ACC112 (cell line): ENCODE results near the gene TAC4.

ENCODE experiments used
- H2AFZ ChIP-seq: fragments of 200-600 bp; sonication (generic); one replicate; pipeline ENCODE4 v1.6.0; 2017; ENCODE audit warnings: antibody characterized with exemption, low read length; ENCODE audit not compliant: unreplicated experiment
- H3K27ac ChIP-seq: fragments of 200-600 bp; sonication (generic); 2 replicates; pipeline ENCODE4 v1.5.1; 2014; ENCODE audit warnings: low read depth, mild to moderate bottlenecking, antibody characterized with exemption, low read length, moderate library complexity
- H3K27me3 ChIP-seq: fragments of 200-600 bp; sonication (generic); 2 replicates; pipeline ENCODE4 v1.6.1; 2014; ENCODE audit warnings: mild to moderate bottlenecking, antibody characterized with exemption, low read length, moderate library complexity, mixed read lengths; ENCODE audit not compliant: insufficient read depth
- H3K36me3 ChIP-seq: fragments of 200-600 bp; sonication (generic); 2 replicates; pipeline ENCODE4 v1.6.1; 2016; ENCODE audit warnings: mild to moderate bottlenecking, antibody characterized with exemption, low read length, moderate library complexity, mixed read lengths; ENCODE audit not compliant: insufficient read depth
- H3K4me1 ChIP-seq: fragments of 200-600 bp; sonication (generic); one replicate; pipeline ENCODE4 v1.6.1; 2016; ENCODE audit warnings: low read length, mixed read lengths; ENCODE audit not compliant: insufficient read depth, unreplicated experiment, control insufficient read depth
- H3K4me3 ChIP-seq: fragments of 200-600 bp; sonication (generic); 2 replicates; pipeline ENCODE4 v1.5.1; 2014; ENCODE audit warnings: mild to moderate bottlenecking, low read depth, low read length
- H3K79me2 ChIP-seq: fragments of 200-600 bp; sonication (generic); one replicate; pipeline ENCODE4 v1.6.0; 2016; ENCODE audit warnings: low read length; ENCODE audit not compliant: control insufficient read depth, unreplicated experiment, insufficient read depth

The TAC4 gene

DNA sequence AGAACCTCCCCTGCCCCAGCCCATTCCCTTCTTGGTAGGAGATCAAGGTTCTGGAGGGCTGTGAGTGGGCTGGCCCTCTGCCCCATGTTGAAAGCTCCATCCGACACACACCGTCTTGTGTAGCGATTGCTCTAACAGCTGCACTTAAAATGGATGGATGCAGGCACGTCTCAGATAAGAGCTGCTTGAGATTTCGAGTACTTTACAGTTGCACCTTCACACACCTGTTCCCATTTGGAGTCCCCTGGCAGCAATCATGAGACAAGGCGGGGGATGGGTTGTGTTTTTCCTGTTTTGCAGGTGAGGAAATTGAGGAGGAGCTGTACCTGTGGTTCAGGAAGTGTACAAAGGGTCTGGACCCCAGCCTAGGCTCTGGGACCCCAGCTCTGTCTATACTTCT is 25.6 kb upstream of the TAC4 start:
- H3K27me3 ChIP-seq = no peaks in the 10 kb centered on the region
- no peaks in the 10 kb centered on the region for H3K36me3 ChIP-seq
- no peaks in the 10 kb centered on the region for H3K79me2 ChIP-seq
- no peak overlapping the region for H3K4me3 ChIP-seq
- no peaks in the 10 kb centered on the region for H3K4me1 ChIP-seq
- no peak overlapping the region for H2AFZ ChIP-seq
- H3K27ac ChIP-seq = no peak overlapping the region

DNA sequence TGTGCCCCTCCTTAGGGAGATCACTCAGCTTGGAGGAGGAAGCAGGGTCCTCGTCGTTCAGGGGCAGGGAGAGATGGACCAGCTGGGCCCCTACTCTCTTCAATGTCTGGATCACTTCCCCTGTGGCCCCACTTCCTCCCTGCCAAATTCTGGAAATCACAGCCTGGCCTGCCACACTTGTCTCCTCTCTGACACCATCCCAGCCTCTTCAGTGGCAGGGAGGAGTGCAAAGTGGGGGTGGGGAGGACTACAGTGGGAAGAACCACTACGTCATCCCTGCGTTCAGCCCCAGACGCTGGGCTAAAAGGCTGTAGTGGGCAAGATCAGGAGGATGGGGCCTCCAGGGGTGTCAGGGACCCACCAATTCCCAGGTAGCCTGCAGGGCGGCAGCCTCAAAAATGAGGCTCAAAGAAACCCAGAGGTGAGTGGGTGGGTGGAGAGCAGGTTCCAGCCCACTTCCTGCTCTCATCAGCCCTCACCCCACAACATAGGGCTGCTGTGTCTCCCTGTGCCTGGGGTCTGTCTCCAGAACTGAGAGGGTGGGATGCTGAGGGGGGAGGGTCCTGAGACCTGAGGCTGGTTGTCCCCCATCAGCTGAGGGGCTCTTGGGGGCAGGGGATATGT is 25.0 kb upstream of the TAC4 start:
- Histone ChIP-seq H3K4me3 (no peak overlapping the region), H3K36me3 (no peaks in the 10 kb centered on the region), H3K4me1 (no peaks in the 10 kb centered on the region), H3K79me2 (no peaks in the 10 kb centered on the region), H2AFZ (no peak overlapping the region), H3K27me3 (no peaks in the 10 kb centered on the region), H3K27ac (no peak overlapping the region)

DNA sequence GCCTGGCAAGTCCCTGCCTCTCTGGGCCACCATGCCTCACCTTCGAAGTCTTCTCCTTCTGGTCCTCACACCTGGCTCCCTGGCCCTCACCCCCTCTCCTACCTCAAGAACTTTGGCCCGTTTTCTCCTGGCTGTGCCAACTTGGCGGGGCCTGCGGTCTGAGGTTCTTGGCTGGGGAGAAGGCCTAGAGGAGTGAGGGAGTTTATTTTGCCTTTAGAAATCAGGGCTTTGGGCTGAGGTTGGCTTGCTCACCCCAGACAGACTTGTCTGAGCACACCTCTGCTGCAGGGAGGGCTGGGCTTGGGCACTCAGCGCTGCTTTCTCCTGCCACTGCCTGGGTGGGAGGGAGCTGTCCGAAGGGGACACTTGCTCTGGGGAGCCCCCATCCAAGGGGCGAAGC is 23.3 kb upstream of the TAC4 start:
- H3K4me1 ChIP-seq = no peaks in the 10 kb centered on the region
- H3K27me3 ChIP-seq = no peaks in the 10 kb centered on the region
- H2AFZ ChIP-seq = no peak overlapping the region
- H3K36me3 ChIP-seq = no peaks in the 10 kb centered on the region
- H3K79me2 ChIP-seq = no peaks in the 10 kb centered on the region
- no peak overlapping the region for H3K4me3 ChIP-seq
- no peak overlapping the region for H3K27ac ChIP-seq

DNA sequence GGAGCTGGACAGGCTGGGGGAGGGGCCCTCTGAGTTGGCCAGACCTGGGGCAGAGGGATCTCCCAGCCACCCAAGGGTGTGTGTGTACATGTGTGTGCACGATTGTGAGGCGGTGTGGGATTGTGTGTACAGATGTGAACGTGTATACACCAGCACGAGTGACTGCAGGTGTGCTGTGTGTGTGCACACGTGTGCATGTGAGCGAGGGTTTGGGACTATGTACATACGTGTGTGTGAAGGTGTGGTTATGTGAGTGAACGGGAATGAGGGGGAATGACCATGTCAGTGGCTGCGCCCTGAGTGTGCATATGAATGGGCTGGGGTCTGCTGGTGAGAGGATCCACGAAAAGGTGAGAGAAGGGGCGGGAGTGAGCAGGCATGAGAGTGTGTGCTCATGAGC is 22.4 kb upstream of the TAC4 start:
- Histone ChIP-seq H3K4me1 (no peaks in the 10 kb centered on the region), H3K36me3 (no peaks in the 10 kb centered on the region), H3K79me2 (no peaks in the 10 kb centered on the region), H2AFZ (no peak overlapping the region), H3K27ac (no peak overlapping the region), H3K4me3 (no peak overlapping the region), H3K27me3 (no peaks in the 10 kb centered on the region)

DNA sequence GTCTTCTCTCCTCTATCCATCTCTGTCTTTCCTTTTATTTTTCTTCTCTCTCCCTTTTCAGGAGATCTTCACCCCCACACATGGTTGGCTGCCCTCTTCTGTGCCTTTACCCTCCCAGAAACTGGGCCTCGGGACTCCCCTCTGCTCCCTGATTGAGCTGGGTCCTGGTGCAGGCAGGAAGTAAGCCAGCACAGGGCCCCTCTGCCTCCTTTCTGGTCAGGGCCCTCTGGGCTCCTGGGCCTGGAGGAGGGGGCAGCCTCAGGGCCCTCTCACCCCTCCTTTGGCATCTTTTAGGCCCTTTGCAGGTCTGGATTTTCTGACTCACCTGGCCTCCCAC is 21.1 kb upstream of the TAC4 start:
- no peak overlapping the region for H2AFZ ChIP-seq
- H3K4me1 ChIP-seq = no peaks in the 10 kb centered on the region
- H3K4me3 ChIP-seq = no peak overlapping the region
- no peaks in the 10 kb centered on the region for H3K36me3 ChIP-seq
- no peak overlapping the region for H3K27ac ChIP-seq
- H3K27me3 ChIP-seq = no peaks in the 10 kb centered on the region
- H3K79me2 ChIP-seq = no peaks in the 10 kb centered on the region

DNA sequence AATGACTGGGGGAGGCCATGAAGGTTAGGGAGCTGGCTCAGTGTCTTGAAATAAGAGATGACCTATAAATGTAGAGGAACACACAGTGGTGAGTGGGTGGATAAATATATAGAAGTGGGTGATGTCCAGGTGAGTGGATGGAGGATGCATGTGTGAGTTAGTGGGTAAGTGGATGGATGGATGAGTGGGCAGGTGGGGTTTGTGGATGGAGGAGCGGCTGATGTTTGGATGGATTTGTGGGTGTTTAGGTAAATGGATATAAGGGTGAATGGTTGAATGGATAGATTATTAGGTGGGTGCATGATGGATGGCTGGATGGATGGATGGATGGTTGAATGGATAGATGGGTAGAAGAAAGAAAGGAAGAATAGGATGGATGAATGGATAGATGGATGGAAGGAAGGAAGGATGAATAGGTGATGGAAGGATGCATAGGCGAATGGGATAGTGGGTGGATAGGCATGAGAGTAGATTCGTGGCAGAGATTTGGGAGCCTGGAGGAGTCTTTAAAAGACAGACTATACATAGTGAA is 19.1 kb upstream of the TAC4 start:
- Histone ChIP-seq H3K4me1 (no peaks in the 10 kb centered on the region), H3K27me3 (no peaks in the 10 kb centered on the region), H3K27ac (no peak overlapping the region), H3K36me3 (no peaks in the 10 kb centered on the region), H3K4me3 (no peak overlapping the region), H3K79me2 (no peaks in the 10 kb centered on the region), H2AFZ (no peak overlapping the region)

DNA sequence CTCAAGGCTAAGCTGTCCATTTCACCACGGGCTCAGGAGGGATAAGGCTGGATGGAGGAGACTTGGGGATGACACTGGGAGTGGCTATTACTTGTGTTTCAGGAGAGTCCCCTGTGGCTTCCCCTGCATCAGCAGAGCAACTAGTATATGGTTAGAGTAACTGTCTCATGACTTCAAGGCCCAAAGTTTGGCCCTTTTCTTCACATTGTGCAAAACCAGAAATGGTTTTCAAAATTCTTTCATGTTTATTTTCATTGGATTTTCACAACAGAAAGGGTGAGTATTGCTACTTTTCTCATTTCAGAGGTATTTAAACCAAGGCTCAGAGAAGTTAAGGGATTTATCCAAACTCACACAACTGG is 18.1 kb upstream of the TAC4 start:
- H3K4me3 ChIP-seq = no peak overlapping the region

DNA sequence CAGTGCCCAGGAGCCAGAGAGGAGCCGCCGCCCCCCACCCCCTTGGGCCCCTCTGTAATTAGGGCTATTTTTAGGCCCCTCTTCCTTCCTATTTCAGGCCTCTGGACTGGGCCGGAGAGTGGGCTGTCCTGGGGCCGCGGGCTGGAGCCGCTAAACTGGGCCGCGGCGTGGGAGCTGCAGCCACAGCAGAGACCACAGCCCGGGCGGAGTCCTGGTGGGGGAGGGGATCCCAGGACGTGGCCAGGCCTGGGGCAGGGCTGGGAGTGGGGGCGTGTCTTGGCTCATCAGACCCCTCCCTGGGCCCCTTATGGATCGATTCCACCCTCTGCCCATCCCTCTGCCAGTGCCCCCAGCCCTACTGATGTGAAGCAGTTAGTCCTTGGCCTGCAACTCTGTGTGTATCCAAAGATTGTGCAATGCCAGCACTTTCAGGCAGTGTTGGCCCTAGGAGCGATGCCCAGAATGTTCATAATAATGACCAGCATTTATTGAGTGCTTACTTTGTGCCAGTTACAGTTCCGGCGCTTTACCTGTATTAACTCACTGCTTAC is 15.0 kb upstream of the TAC4 start:
- Histone ChIP-seq H3K4me1 (peaks cover 3% of the 10 kb centered on the region), H3K4me3 (no peak overlapping the region), H3K27me3 (no peaks in the 10 kb centered on the region), H2AFZ (no peak overlapping the region), H3K36me3 (no peaks in the 10 kb centered on the region), H3K27ac (no peak overlapping the region), H3K79me2 (no peaks in the 10 kb centered on the region)

More for the DNA sequence above, 18.1 kb upstream of the TAC4 start:
- Histone ChIP-seq H3K27ac (no peak overlapping the region), H3K79me2 (no peaks in the 10 kb centered on the region), H3K27me3 (no peaks in the 10 kb centered on the region), H3K36me3 (no peaks in the 10 kb centered on the region), H3K4me1 (no peaks in the 10 kb centered on the region), H2AFZ (no peak overlapping the region)

DNA sequence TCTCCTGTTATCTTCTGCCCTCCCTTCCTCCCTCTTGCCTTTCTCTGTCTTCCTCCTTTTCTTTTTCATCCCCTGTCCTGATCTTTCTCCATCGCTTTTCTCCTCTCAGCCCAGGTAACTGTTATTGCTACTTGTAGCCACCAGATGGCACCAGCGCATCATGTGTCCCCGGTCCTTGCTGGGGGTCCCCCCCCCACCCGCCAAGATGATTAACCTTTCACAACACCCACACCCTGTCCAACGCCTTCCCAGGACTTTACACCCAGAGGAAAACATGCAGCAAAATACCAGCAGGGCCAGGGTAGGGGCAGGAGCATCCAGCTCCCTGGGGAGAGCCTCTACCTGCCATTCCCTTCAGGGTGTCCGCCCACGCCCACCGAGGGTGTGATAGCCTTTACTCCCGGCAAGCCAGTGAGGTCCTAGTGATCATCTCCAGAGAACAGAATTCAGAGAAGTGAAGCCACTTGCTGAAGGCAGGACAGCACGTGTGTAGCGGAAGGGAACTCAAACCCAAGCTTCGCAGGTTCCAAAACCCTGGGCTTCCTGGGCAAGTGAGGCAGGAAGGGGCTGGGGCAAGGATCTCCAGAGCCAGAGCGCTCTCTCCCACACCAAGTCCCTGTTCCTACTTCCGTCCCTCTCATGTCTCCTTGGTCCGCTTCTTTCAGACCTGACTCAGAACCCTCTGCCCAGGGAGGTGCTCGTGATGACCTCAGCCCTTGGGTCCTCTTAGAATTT is 13.4 kb upstream of the TAC4 start:
- peaks cover 3% of the 10 kb centered on the region for H3K4me1 ChIP-seq
- no peaks in the 10 kb centered on the region for H3K27me3 ChIP-seq
- no peak overlapping the region for H3K4me3 ChIP-seq
- H3K27ac ChIP-seq = no peak overlapping the region
- H2AFZ ChIP-seq = no peak overlapping the region
- no peaks in the 10 kb centered on the region for H3K36me3 ChIP-seq
- H3K79me2 ChIP-seq = no peaks in the 10 kb centered on the region

DNA sequence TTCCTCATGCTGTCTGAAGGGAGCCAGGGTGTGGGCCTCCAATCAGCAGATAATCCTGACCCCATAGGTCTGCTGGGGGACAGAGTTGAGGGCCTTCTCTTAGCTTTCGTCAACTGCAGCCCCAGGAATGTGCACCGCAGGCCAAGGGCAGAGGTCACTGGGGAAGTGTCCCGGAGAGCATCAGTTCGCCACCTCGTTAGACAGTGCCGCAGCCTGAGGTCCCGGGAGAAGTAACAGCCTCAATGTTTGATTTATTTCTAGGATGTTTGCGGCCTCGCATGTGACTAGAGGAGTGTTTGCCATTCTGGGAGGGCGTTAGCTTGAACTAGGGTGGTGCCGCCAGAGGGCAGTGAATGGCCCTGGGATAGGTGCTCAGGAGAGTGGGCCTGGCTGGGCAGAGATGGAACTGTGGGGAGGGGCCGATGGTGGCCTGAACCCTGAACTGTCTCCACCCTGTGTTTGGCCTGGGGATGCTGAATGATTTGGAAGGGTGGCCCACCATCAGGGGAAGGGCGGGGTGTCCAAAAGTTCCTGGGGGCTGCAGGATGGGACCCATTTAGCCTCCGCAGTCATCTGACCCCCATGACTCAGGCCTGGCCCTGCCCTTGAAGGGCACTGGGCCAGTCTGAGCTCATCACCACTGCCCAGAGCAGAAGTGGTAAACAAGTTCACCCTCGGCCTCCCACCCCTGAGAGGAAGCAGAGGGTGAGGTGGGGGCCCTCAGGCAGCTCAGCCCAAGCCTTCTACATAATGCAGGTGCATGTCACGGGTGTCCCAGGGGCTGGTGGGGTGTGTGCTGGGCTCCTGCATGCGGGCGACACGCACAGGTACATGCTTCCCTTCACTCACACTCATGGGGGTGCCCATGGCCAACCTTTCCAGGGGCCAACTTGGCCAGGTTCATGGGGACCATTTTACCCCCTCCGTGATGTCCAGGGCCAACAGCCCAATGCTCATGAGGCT is 12.4 kb upstream of the TAC4 start:
- H3K4me3 ChIP-seq = no peak overlapping the region
- H3K27ac ChIP-seq = no peak overlapping the region
- no peaks in the 10 kb centered on the region for H3K79me2 ChIP-seq
- no peak overlapping the region for H2AFZ ChIP-seq
- peaks cover 3% of the 10 kb centered on the region for H3K4me1 ChIP-seq
- no peaks in the 10 kb centered on the region for H3K27me3 ChIP-seq
- no peaks in the 10 kb centered on the region for H3K36me3 ChIP-seq
